RKO (cell line): Measurements from ENCODE around the gene TPTE.
"Not testable (repeated sequence)": the region's sequence is repeated elsewhere in the genome, so short reads cannot be mapped to it uniquely, and the experiment has no call there.

Experiments
- DNase-seq: peaks from one replicate; pipeline ENCODE4 v3.0.0-alpha.2; 2016; ENCODE audit warnings: low spot score

TPTE gene

GRCh38 chr21:10617133-10617752 lies 95.9 kb downstream of the TPTE start:
- DNase-seq = not testable (repeated sequence)

- no peak for DNase-seq
Measured at GRCh38 chr21:10627316-10627863, 106.0 kb downstream of the TPTE start.

- DNase-seq = not testable (repeated sequence)
Measured at GRCh38 chr21:10629239-10629638, 107.9 kb downstream of the TPTE start.

GRCh38 chr21:10630829-10631228 lies 109.4 kb downstream of the TPTE start:
- DNase-seq = not testable (repeated sequence)

- DNase-seq = not testable (repeated sequence)
Measured at GRCh38 chr21:10631316-10631715, 109.9 kb downstream of the TPTE start.

- DNase-seq = not testable (repeated sequence)
Measured at GRCh38 chr21:10638144-10638543, 116.8 kb downstream of the TPTE start.

- no peak for DNase-seq
Measured at GRCh38 chr21:10639123-10639522, 117.7 kb downstream of the TPTE start.

GRCh38 chr21:10639746-10640145 lies 118.4 kb downstream of the TPTE start:
- DNase-seq = not testable (repeated sequence)

- no peak for DNase-seq
Measured at GRCh38 chr21:10640446-10640845, 119.1 kb downstream of the TPTE start.

GRCh38 chr21:10641107-10641506 lies 119.7 kb downstream of the TPTE start:
- DNase-seq = no peak

GRCh38 chr21:10645667-10646066 lies 124.3 kb downstream of the TPTE start:
- DNase-seq = not testable (repeated sequence)

- DNase-seq = not testable (repeated sequence)
Measured at GRCh38 chr21:10649350-10650149, 128.2 kb downstream of the TPTE start.

GRCh38 chr21:10650297-10650696 lies 128.9 kb downstream of the TPTE start:
- DNase-seq = not testable (repeated sequence)
